Stimulated activated CD4-positive, alpha-beta T cell treated with anti-CD3 and anti-CD28 coated beads, Interleukin-15, amount 100 ng/mL, for 1 hour (primary cell): ENCODE measurements around the gene TMCC3.
"Not testable (repeated sequence)": the region's sequence is repeated elsewhere in the genome, so short reads cannot be mapped to it uniquely, and the experiment has no call there.

ENCODE experiments used
- DNase-seq, 2 donors: peaks; one replicate each; pipeline ENCODE4 v3.0.0-alpha.2; 2020; ENCODE audit warnings: low read depth in 1 of 2, low spot score in 1 of 2

Gene TMCC3

GRCh38 chr12:94650143-94651056, at the start of gene TMCC3:
TMCC3 (minus strand) TSS chr12:94650557; CDS start chr12:94650430, 127 bp downstream.
- no peak for DNase-seq

- DNase-seq: no peak
Observed at GRCh38 chr12:94699801-94700200, 49.4 kb upstream of the TMCC3 start.

- DNase-seq: no peak
Observed at GRCh38 chr12:94698578-94698977, 48.2 kb upstream of the TMCC3 start.

GRCh38 chr12:94697631-94698030, 47.3 kb upstream of the TMCC3 start:
- no peak for DNase-seq

- DNase-seq: no peak
Observed at GRCh38 chr12:94694732-94695131, 44.4 kb upstream of the TMCC3 start.

GRCh38 chr12:94692826-94693225, 42.5 kb upstream of the TMCC3 start:
- not testable (repeated sequence) for DNase-seq

GRCh38 chr12:94690198-94690771, 39.9 kb upstream of the TMCC3 start:
- no peak for DNase-seq

GRCh38 chr12:94689646-94690036, 39.3 kb upstream of the TMCC3 start:
- no peak for DNase-seq

- no peak for DNase-seq
Observed at GRCh38 chr12:94689002-94689645, 38.8 kb upstream of the TMCC3 start.

- no peak for DNase-seq
Observed at GRCh38 chr12:94687891-94688290, 37.5 kb upstream of the TMCC3 start.

- DNase-seq: no peak
Observed at GRCh38 chr12:94686834-94687628, 36.7 kb upstream of the TMCC3 start.

GRCh38 chr12:94684416-94685142, 34.2 kb upstream of the TMCC3 start:
- no peak for DNase-seq

- DNase-seq: no peak
Observed at GRCh38 chr12:94679554-94680195, 29.3 kb upstream of the TMCC3 start.

GRCh38 chr12:94678849-94679248, 28.5 kb upstream of the TMCC3 start:
- DNase-seq: no peak

- no peak for DNase-seq
Observed at GRCh38 chr12:94678379-94678778, 28.0 kb upstream of the TMCC3 start.

GRCh38 chr12:94677778-94678177, 27.4 kb upstream of the TMCC3 start:
- no peak for DNase-seq

GRCh38 chr12:94676922-94677321, 26.6 kb upstream of the TMCC3 start:
- no peak for DNase-seq

GRCh38 chr12:94676031-94676641, 25.8 kb upstream of the TMCC3 start:
- DNase-seq: no peak

GRCh38 chr12:94674835-94675234, 24.5 kb upstream of the TMCC3 start:
- no peak for DNase-seq

GRCh38 chr12:94674051-94674451, 23.7 kb upstream of the TMCC3 start:
- DNase-seq: no peak
